Retinal pigment epithelial cell (primary cell): ENCODE results near the gene CNNM3.

Experiments used
- DNase-seq: peaks from one replicate; pipeline ENCODE4 v3.0.0-alpha.2; 2010; ENCODE audit warnings: low read depth
- H3K4me3 ChIP-seq: 2 replicates; pipeline ENCODE4 v1.5.1; 2011; ENCODE audit warnings: mild to moderate bottlenecking, low read length, control low read depth, moderate library complexity
- CTCF ChIP-seq: conservative IDR thresholded peaks from 2 replicates; pipeline ENCODE4 v1.5.1; 2011; ENCODE audit warnings: low read depth, low read length, control low read depth, inconsistent platforms

The CNNM3 gene

GRCh38 chr2:96841701-96842495, 25.8 kb downstream of the CNNM3 start:
- no peak overlapping the region for H3K4me3 ChIP-seq
- TF ChIP-seq CTCF: no peak
- no peak for DNase-seq

GRCh38 chr2:96842600-96842999, 26.5 kb downstream of the CNNM3 start:
- no peak overlapping the region for H3K4me3 ChIP-seq
- no peak for TF ChIP-seq CTCF
- DNase-seq: no peak

GRCh38 chr2:96843538-96844268, 27.6 kb downstream of the CNNM3 start, which contains the start of gene ANKRD23:
ANKRD23 (minus strand) TSS chr2:96844021; CDS start chr2:96843992, 29 bp downstream.
- TF ChIP-seq CTCF: no peak
- no peak within 1 kb of the TSS for H3K4me3 ChIP-seq
- DNase-seq: no peak

GRCh38 chr2:96844405-96844808, 28.3 kb downstream of the CNNM3 start:
- no peak for TF ChIP-seq CTCF
- DNase-seq: no peak
- no peak overlapping the region for H3K4me3 ChIP-seq

GRCh38 chr2:96846825-96847224, 30.8 kb downstream of the CNNM3 start:
- no peak overlapping the region for H3K4me3 ChIP-seq
- no peak for TF ChIP-seq CTCF
- no peak for DNase-seq

GRCh38 chr2:96847586-96847985, 31.5 kb downstream of the CNNM3 start:
- no peak for TF ChIP-seq CTCF
- H3K4me3 ChIP-seq: no peak overlapping the region
- no peak for DNase-seq
